ENCODE measurements around the gene PPP4R4. TPM values are rescaled to one million over a fixed set of nuclear protein-coding genes. Genes with fewer than 3 reads are reported as not detected.

Gene PPP4R4
- total RNA-seq, 1 experiment from 2014 or later = 0.88 TPM

DNA sequence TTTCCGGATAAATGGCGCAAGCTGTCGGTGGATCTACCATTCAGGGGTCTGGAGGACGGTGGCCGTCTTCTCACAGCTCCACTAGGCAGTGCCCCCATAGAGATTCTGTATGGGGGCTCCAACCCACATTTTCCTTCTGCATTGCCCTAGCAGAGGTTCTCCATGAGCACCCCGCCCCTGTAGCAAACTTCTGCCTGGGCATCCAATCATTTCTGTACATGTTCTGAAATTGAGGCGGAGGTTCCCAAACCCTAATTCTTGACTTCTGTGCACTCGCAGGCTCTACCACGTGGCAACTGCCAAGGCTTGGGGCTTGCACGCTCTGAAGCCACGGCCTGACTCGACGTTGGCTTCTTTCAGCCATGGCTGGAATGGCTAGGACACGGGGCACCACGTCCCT, 124.0 kb downstream of the PPP4R4 start:
- ChIA-PET CTCF (no interaction called here), POLR2A (ENCODE audit: low non-redundant PET) (no interaction called here)
- Histone ChIP-seq H3K9me3 (ENCODE audit: low read depth, low read length, poor library complexity, severe bottlenecking) (no peaks in the 10 kb centered on the region), H3K36me3 (ENCODE audit: insufficient read depth, low read length, poor library complexity, severe bottlenecking) (no peaks in the 10 kb centered on the region), H3K27me3 (replicated peaks; ENCODE audit: insufficient read depth, low read depth, low read length, poor library complexity) (no peaks in the 10 kb centered on the region), H3K4me1 (ENCODE audit: insufficient read depth, low read length, poor library complexity, severe bottlenecking) (no peaks in the 10 kb centered on the region), H3K27ac (ENCODE audit: low read depth, low read length, poor library complexity, severe bottlenecking) (no peak overlapping the region), H3K4me3 (ENCODE audit: low read depth, low read length, poor library complexity, severe bottlenecking) (no peak overlapping the region)
- no peak for TF ChIP-seq EZH2 (IDR thresholded peaks at IDR 0.05; ENCODE audit: borderline replicate concordance, low read depth, low read length, poor library complexity, severe bottlenecking)
- TF ChIP-seq, protein P1, sequence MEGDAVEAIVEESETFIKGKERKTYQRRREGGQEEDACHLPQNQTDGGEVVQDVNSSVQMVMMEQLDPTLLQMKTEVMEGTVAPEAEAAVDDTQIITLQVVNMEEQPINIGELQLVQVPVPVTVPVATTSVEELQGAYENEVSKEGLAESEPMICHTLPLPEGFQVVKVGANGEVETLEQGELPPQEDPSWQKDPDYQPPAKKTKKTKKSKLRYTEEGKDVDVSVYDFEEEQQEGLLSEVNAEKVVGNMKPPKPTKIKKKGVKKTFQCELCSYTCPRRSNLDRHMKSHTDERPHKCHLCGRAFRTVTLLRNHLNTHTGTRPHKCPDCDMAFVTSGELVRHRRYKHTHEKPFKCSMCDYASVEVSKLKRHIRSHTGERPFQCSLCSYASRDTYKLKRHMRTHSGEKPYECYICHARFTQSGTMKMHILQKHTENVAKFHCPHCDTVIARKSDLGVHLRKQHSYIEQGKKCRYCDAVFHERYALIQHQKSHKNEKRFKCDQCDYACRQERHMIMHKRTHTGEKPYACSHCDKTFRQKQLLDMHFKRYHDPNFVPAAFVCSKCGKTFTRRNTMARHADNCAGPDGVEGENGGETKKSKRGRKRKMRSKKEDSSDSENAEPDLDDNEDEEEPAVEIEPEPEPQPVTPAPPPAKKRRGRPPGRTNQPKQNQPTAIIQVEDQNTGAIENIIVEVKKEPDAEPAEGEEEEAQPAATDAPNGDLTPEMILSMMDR (conservative IDR thresholded peaks at IDR 0.05; ENCODE audit: low read depth, low read length) = no peak
- intact Hi-C loops (cut with micrococcal nuclease; ENCODE audit: unreplicated experiment) = no loop called here
- no peak for DNase-seq (ENCODE audit: low spot score)
- no TSS peak for BruUV-seq (replicated peaks)

GRCh38 chr14:94303111-94303510, 129.0 kb downstream of the PPP4R4 start:
- BruUV-seq (replicated peaks) = no TSS peak
- intact Hi-C loops (cut with micrococcal nuclease; ENCODE audit: unreplicated experiment) = no loop called here
- CTCF ChIA-PET = no interaction called here

DNA sequence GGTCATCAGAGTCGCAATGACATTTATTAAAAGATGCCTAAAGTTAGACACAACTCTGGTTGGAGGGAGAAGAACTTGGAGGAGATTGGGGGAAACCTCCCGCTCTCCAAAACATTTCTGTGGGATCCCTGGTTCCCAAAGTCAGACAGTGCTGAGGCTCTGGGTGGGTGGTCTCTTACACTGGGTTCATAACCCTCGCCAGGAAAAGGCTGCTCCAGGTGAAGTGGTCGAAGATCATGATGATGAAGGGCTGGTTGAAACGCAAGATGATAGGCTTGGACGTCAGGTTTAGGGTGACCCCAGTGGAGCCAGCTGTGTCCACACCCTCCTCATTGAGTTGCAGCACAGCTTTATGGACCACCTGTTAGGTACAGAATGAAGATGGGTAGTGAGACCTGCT, 130.1 kb downstream of the PPP4R4 start:
- no TSS peak for BruUV-seq (replicated peaks)
- POLR2A ChIA-PET (ENCODE audit: low non-redundant PET) = no interaction called here
- no peak for DNase-seq (ENCODE audit: low spot score)
- TF ChIP-seq, protein P1 (conservative IDR thresholded peaks at IDR 0.05; ENCODE audit: low read depth, low read length) = no peak
- no peak for TF ChIP-seq EZH2 (IDR thresholded peaks at IDR 0.05; ENCODE audit: borderline replicate concordance, low read depth, low read length, poor library complexity, severe bottlenecking)
- H3K27ac ChIP-seq (ENCODE audit: low read depth, low read length, poor library complexity, severe bottlenecking) = no peak overlapping the region
- intact Hi-C loops (cut with micrococcal nuclease; ENCODE audit: unreplicated experiment) = no loop called here
- H3K36me3 ChIP-seq (ENCODE audit: insufficient read depth, low read length, poor library complexity, severe bottlenecking) = no peaks in the 10 kb centered on the region
- H3K4me3 ChIP-seq (ENCODE audit: low read depth, low read length, poor library complexity, severe bottlenecking) = no peak overlapping the region
- no peaks in the 10 kb centered on the region for H3K4me1 ChIP-seq (ENCODE audit: insufficient read depth, low read length, poor library complexity, severe bottlenecking)
- no peaks in the 10 kb centered on the region for H3K9me3 ChIP-seq (ENCODE audit: low read depth, low read length, poor library complexity, severe bottlenecking)
- no peaks in the 10 kb centered on the region for H3K27me3 ChIP-seq (replicated peaks; ENCODE audit: insufficient read depth, low read depth, low read length, poor library complexity)
- CTCF ChIA-PET = no interaction called here

More at GRCh38 chr14:94303111-94303510, 129.0 kb downstream of the PPP4R4 start:
- TF ChIP-seq EZH2 (IDR thresholded peaks at IDR 0.05; ENCODE audit: borderline replicate concordance, low read depth, low read length, poor library complexity, severe bottlenecking) = no peak
- TF ChIP-seq, protein P1 (conservative IDR thresholded peaks at IDR 0.05; ENCODE audit: low read depth, low read length) = no peak
- no peaks in the 10 kb centered on the region for H3K9me3 ChIP-seq (ENCODE audit: low read depth, low read length, poor library complexity, severe bottlenecking)
- H3K36me3 ChIP-seq (ENCODE audit: insufficient read depth, low read length, poor library complexity, severe bottlenecking) = no peaks in the 10 kb centered on the region
- H3K27ac ChIP-seq (ENCODE audit: low read depth, low read length, poor library complexity, severe bottlenecking) = no peak overlapping the region
- no peak for DNase-seq (ENCODE audit: low spot score)
- no peaks in the 10 kb centered on the region for H3K27me3 ChIP-seq (replicated peaks; ENCODE audit: insufficient read depth, low read depth, low read length, poor library complexity)
- no peaks in the 10 kb centered on the region for H3K4me1 ChIP-seq (ENCODE audit: insufficient read depth, low read length, poor library complexity, severe bottlenecking)
- no peak overlapping the region for H3K4me3 ChIP-seq (ENCODE audit: low read depth, low read length, poor library complexity, severe bottlenecking)
- POLR2A ChIA-PET (ENCODE audit: low non-redundant PET) = no interaction called here
